ENCODE data around the gene MIAT. TPM values are rescaled to one million over a fixed set of nuclear protein-coding genes. Genes with fewer than 3 reads are reported as not detected.

The MIAT gene
- total and polyA plus RNA-seq, 12 donors: 0.03 to 1.6 (median 0.45) TPM

GRCh38 chr22:26623984-26624383 is 33.4 kb upstream of the MIAT start:
- Histone ChIP-seq H3K4me1 (peaks cover 0 to 13% (median 9%) of the 10 kb centered on the region in 9 donors), H3K9me3 (no peaks in the 10 kb centered on the region), H3K4me3 (no peak overlapping the region), H3K27ac (no peak overlapping the region), H3K27me3 (no peaks in the 10 kb centered on the region), H3K36me3 (no peaks in the 10 kb centered on the region)
- 96 to 97% methylated on average over 1 of the region's 1 CpG for WGBS, 2 donors
- no peak for ATAC-seq
- intact Hi-C loops (cut with DNase I): no loop called here
- no peak for TF ChIP-seq CTCF (IDR thresholded peaks at IDR 0.05)
- no peak for DNase-seq

GRCh38 chr22:26624803-26625202 is 32.6 kb upstream of the MIAT start:
- H3K9me3 ChIP-seq: no peaks in the 10 kb centered on the region
- TF ChIP-seq CTCF (IDR thresholded peaks at IDR 0.05): no peak
- DNase-seq (no peak), ATAC-seq (no peak)
- no peak overlapping the region for H3K27ac ChIP-seq
- 86% methylated on average over 12 of the region's 12 CpGs for WGBS, 2 donors
- no peaks in the 10 kb centered on the region for H3K36me3 ChIP-seq
- H3K4me1 ChIP-seq: peaks cover 0 to 5% (median 1%) of the 10 kb centered on the region in 9 donors
- intact Hi-C loops (cut with DNase I): loop anchor here in 1 of 10 donors (5.0 kb wide), 1 partner anchor 33 kb away; the partner anchor contains the start of gene TPST2
- H3K4me3 ChIP-seq: no peak overlapping the region
- no peaks in the 10 kb centered on the region for H3K27me3 ChIP-seq

GRCh38 chr22:26629988-26630761 is 27.2 kb upstream of the MIAT start:
- Histone ChIP-seq H3K36me3 (no peaks in the 10 kb centered on the region), H3K27me3 (no peaks in the 10 kb centered on the region), H3K4me1 (peaks cover 0 to 17% (median 5%) of the 10 kb centered on the region in 9 donors), H3K27ac (no peak overlapping the region), H3K4me3 (no peak overlapping the region), H3K9me3 (peaks cover 0 to 9% (median 0%) of the 10 kb centered on the region in 11 donors)
- no peak for TF ChIP-seq CTCF (IDR thresholded peaks at IDR 0.05)
- intact Hi-C loops (cut with DNase I): loop anchor here in 1 of 10 donors (5.0 kb wide), 1 partner anchor 38 kb away; the partner anchor contains the start of gene TPST2
- 84 to 94% methylated on average over 18 of the region's 18 CpGs for WGBS, 2 donors
- ATAC-seq (peak in 1 of 8 donors; percentile 18), DNase-seq (no peak)

GRCh38 chr22:26631282-26631681 is 26.1 kb upstream of the MIAT start:
- no peak for TF ChIP-seq CTCF (IDR thresholded peaks at IDR 0.05)
- peaks cover 0 to 17% (median 5%) of the 10 kb centered on the region in 9 donors for H3K4me1 ChIP-seq
- H3K27ac ChIP-seq: peak overlapping the region in 4 of 10 donors; percentile 4 to 71 (median 14)
- intact Hi-C loops (cut with DNase I): no loop called here
- ATAC-seq (no peak), DNase-seq (no peak)
- H3K27me3 ChIP-seq: no peaks in the 10 kb centered on the region
- H3K9me3 ChIP-seq: peaks cover 0 to 9% (median 0%) of the 10 kb centered on the region in 11 donors
- 94 to 97% methylated on average over 4 of the region's 4 CpGs for WGBS, 2 donors
- no peak overlapping the region for H3K4me3 ChIP-seq
- no peaks in the 10 kb centered on the region for H3K36me3 ChIP-seq

All from heart right ventricle (tissue), 16 donors.